Measurements from ENCODE around the gene UBE2B.

DNA sequence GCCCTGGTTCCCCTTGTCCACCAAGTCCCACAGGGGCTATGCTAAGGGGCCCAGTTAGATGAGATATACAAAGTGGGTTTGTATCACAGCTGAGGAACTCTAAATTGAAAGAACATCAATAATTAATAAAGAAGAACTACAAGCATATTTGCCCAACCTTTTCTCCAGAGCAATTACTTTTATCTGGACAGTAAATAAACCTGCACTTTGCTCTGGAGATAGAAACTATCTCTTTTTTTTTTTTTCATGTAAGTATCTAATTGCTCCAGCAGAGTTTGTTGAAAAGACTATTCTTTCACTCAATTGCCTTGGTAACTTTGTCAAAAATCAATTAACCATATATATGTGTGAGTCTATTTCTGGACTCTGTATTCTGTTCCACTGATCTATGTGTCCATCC is 46.3 kb downstream of the UBE2B start:
- TF ChIP-seq CTCF (IDR thresholded peaks at IDR 0.05) = no peak
- TF ChIP-seq NR2C2 (CRISPR knock-in tag; IDR thresholded peaks at IDR 0.05) = no peak
- TF ChIP-seq ATF3 (CRISPR knock-in tag; conservative IDR thresholded peaks at IDR 0.05) = no peak
- no peak for TF ChIP-seq ZNF263 (CRISPR knock-in tag; IDR thresholded peaks at IDR 0.05; ENCODE audit: low read depth)
- TF ChIP-seq FOXJ3 (CRISPR knock-in tag; IDR thresholded peaks at IDR 0.05; ENCODE audit: borderline replicate concordance) = no peak
- no peak for TF ChIP-seq ATF1 (CRISPR knock-in tag; IDR thresholded peaks at IDR 0.05)
